Measurements from ENCODE around the gene RPL22. TPM values are rescaled to one million over a fixed set of nuclear protein-coding genes. Genes with fewer than 3 reads are reported as not detected.

Gene RPL22
- total RNA-seq, 1 donor from 2014 or later, result 439 TPM

DNA sequence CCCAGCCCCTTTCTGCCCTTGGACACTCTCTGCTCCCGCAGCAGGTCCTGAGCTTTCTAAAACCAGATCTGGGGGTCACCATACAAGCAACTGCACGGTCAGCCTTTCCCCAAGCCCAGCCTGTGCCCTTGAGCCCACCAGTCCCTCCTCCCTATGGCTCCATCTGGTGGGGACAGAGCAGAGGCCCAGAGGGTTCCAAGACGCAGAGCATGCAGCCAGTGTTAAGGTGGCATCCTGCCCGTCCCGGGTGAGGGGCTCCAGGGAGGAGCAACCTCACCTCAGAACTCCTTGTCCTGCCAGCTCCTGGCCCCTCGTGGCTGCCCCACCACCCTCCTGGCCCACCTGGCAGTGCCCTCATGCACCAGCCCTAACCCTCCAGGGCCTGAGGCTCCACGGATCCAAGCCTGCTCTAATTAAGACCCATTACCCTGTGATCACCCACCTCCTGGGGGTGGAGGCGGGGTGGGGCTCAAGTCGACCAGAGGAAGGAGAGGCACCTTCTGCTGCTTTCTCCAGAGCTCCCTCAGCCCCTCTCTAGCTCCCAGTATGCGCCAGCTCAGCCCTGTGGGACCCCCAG, 27.8 kb downstream of the RPL22 start:
- no peak for ATAC-seq

GRCh38 chr1:6170742-6171201, 28.6 kb downstream of the RPL22 start:
- ATAC-seq, result no peak

- no peak for ATAC-seq
Measured at GRCh38 chr1:6170116-6170741, 29.2 kb downstream of the RPL22 start.

DNA sequence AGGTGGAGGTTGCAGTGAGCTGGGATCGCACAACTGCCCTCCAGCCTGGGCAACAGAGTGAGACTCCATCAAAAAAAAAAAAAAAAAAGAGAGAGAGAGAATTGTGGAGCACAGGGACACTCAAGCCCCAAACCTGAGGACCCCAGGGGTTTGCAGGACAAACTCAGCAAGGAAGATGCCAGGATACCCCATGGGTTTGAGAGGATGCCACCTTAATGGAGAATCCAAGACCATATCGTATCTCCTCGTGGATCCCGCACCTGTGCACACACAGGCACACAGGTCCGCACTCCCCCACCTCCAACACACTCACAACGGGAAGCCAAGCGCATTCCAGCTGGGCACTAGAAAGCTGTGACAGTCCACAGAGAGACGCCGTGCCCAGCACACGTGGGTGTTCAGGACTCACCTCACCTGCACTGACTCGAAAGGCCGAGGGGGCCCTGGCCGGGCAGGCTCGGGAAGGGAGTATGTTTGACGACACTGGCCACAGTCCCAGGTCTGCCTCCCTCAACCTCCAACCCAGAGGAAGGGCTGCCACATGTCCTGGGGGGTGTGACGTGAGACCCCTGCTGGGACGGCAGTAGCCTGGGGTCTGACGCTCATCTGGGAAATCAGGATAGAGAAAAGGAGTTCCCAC, 30.3 kb downstream of the RPL22 start:
- no peak for ATAC-seq

GRCh38 chr1:6167391-6168303, 31.7 kb downstream of the RPL22 start:
- ATAC-seq, result no peak

DNA sequence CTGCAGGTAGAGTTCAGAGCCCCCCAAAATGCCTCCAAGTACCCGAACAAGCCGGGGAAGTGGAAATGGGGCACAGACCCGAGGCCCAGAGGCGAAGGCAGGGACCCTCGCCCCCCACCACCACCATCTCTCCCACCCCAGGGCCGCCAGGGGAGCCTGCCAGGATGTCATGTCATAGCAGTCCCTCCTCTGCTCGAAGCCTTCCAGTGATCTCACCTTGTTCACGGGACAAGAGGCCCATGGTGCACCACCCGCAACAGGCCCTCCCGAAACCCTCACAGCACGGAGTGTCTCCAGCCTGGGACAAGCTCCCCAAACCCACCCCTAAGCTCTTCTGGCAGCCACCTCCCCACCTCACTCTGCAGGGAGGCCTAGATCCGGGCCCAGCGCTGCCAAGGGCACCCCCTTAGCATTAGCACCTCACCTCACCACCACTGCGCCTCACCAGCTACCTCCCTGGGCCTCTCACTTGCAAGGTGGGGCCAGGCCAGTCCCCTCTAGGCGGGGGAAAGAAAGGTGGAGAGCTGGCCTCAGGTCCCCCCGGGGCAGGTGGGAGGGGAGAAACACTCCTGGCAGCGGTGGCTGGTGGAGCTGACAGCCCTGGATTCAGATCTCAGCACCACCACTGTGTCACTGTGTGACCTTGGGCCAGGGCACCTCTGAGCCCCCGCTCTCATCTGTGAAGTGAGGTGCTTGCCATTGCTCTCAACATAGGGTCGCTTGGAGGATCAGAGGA, 32.6 kb downstream of the RPL22 start:
- ATAC-seq, result no peak

- ATAC-seq, result no peak
Measured at GRCh38 chr1:6166221-6166620, 33.2 kb downstream of the RPL22 start.

- no peak for ATAC-seq
Measured at GRCh38 chr1:6165441-6165985, 33.9 kb downstream of the RPL22 start.

GRCh38 chr1:6165027-6165426, 34.4 kb downstream of the RPL22 start:
- ATAC-seq, result no peak

DNA sequence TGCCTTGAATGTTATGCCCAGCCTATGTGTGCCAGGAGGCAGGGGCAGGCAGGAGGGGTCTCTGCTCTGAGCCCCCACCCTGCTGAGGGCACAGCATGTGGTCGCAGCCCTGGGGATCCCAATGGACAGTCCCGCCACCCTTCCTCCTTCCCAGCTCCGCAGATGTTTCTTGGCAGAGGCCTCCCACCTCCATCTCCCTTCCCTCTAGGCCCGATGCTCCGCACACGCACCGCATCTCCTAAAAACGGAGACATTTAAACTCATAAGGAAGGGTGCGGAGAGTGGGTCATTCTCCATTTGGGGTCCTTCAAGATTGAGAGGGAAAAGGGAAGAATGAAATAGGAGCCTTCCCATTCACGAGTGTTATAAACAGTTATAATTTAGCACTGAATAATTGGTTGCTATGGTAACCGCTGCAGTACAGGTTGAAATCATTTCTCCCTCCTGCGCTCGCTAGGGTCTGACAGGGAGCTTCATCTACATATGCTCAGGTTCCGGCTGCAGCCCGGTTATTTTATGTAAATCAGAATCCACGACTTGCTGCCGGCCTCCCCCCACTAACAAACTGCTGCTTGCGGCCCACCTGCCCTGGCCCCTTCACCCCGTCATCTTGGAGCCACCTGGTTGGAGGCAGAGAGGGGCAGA, 35.3 kb downstream of the RPL22 start:
- no peak for ATAC-seq

DNA sequence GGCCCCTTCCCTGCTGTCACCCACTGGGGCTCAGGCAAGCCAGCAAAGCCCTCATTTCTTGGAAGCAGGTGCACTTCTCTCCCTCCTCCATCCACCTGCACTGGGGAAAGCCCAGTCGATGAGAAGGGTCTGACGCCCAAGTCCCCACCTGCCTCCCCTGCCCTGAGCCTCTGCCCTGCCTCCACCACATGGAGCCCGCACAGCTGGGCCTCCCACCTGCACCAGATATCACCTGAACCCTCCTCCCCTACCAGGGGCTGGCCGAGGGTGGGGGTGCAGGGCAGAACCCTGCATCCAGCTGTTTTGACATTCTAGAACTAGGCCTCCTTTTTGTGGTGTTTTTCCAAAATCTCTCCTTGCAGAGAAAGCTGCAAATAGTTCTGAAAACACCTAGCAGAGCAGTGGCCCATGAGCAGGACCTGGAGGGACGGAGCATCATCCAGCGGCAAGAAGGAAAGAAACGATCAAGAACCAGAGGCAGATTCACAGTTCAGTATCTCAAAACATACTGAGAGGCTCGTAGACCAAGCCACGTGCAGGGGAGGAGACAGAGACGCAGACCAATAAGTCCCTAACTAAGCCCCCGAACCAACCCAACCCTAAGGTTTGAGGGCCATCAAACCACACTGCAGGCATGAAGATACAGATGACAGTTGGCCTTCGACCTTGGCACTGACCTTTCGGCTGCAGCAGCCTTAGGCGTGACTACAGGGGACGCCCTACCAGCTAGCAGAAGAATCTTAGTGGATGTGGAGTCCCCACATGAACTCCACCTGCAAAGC, 36.0 kb downstream of the RPL22 start:
- no peak for ATAC-seq

DNA sequence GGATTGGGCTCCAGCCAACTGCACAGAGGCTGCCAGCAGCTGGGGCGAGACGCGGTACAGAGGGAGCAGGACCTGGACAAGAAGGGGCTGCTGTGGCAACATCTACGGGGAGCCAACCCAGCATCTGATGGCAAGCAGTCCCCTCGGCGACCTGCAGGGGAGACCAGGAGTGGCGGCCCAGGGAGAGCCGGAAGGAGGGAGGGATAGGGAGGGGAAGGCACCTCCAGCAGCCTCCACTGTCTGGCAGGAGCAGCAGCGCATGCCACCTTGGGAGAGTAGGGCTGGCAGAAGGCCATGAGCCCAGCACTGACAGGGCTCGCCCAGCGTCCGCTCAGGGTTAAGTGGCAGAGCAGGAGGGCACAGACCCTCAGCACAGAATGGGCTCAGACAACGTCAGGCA, 36.6 kb downstream of the RPL22 start:
- no peak for ATAC-seq

GRCh38 chr1:6162341-6162740, 37.1 kb downstream of the RPL22 start:
- no peak for ATAC-seq

- no peak for ATAC-seq
Measured at GRCh38 chr1:6158181-6158580, 41.2 kb downstream of the RPL22 start.

DNA sequence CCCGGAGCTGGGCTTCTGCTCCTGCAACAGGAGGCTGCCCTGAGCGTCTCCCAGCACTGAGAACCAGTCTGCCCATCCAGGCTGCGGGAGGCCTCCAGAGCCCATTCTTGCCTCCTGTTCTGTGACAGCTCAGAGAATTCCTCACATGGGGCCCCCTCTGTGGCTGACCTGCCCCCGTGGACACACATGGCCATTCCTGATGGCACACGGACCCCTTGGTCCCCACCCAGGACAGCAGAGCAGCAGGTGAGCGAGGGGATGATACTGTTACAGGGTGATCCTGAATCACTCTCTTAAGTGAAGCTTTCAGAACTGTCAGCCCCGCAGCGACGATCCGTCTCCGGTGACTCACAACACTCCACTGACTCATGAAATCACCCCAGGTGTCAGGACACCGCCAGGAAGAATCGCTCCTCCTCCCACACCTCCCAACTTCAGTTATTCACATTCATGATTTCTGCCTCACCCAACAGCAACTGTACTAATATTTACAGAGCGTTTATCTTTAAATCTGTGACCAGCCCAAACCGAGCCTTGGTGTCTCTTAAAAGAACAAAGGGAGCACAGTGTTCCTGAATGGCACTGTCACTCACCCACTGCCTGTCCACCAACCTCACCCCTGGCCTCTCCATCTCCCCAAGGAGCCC, 41.7 kb downstream of the RPL22 start:
- peak; percentile 93 for ATAC-seq

- ATAC-seq, result no peak
Measured at GRCh38 chr1:6157132-6157527, 42.3 kb downstream of the RPL22 start.

DNA sequence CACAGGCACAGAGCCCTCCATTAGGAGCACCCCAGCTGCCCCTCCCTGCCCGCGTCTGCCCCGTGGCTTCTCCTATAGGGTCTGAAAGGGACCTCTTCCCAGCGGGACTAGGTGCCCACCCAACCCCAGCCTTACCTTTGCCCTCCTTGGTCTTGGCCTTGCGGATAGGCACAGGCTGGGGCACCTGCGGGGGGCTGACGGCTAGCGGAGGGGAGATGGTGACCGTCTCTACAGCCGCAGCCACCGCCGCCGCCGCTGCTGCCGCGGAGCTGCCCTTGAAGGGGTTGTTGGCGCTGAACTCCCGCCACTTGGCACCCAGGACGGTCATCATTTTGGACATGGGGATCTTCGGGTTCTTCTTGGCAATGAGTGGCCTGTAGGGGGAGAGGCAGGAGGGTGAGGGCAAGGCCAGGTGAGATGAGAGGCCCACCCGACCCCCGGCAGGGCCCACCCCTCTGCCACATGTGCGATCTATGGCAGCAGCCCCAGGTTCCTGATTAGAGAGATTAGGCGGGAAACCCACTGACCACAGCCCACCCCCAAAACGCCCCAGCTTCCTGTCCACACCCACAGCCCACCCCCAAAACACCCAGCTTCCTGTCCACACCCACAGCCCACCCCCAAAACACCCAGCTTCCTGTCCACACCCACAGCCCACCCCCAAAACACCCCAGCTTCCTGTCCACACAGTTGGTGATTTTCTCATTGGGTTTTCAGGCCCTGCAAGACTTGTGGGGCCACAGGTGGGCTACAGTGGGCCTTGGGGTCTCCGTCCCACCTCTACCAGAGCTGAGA, 44.7 kb downstream of the RPL22 start:
- no peak for ATAC-seq

DNA sequence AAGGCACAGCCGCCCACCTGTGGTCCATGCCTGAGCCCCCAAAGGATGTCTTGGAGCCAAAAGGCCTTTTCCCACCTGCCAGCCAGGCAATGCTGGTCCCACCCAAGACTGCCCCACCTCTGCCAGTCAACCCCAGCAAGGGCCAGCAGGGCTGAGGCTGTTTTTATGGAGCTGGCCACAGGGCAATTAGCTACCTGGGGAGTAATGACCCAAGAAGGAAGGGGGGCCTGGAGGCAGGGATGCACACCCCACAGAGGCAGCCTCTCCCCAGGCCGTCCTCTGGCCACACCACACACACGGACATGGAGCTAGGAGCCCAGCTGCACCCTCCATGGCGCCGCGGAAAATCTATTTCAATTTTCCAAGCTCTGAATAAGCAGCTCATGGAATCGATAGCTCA, 46.5 kb downstream of the RPL22 start:
- no peak for ATAC-seq

GRCh38 chr1:6152181-6152580, 47.2 kb downstream of the RPL22 start:
- ATAC-seq, result no peak

Measured in esophagus mucosa (tissue), 1 donor.